Measurements from ENCODE around the gene CYP2B6.

GRCh38 chr19:41027273-41027967 lies 36.3 kb downstream of the CYP2B6 start:
- TF ChIP-seq CTCF (IDR thresholded peaks at IDR 0.05) (no peak), CHD4 (IDR thresholded peaks at IDR 0.05; ENCODE audit: borderline replicate concordance) (no peak), POLR2A (IDR thresholded peaks at IDR 0.05; ENCODE audit: low read length) (no peak), EHF (CRISPR knock-in tag; IDR thresholded peaks at IDR 0.05) (no peak), SMC3 (IDR thresholded peaks at IDR 0.05) (no peak), FOSB (CRISPR knock-in tag; IDR thresholded peaks at IDR 0.05) (no peak), EP300 (IDR thresholded peaks at IDR 0.05) (no peak), ZFP36 (IDR thresholded peaks at IDR 0.05; ENCODE audit: borderline replicate concordance, partially characterized antibody) (no peak), KDM1A (IDR thresholded peaks at IDR 0.05; ENCODE audit: low read depth) (no peak), RAD21 (conservative IDR thresholded peaks at IDR 0.05 in 1 of 2, IDR thresholded peaks at IDR 0.05 in 1 of 2) (no peak), RFX5 (IDR thresholded peaks at IDR 0.05) (no peak), KDM5A (IDR thresholded peaks at IDR 0.05) (no peak)

All from A549 (cell line).